Cerebellar nuclear complex (tissue), 1 donor: ENCODE measurements around the gene RAB19.
"Not testable (repeated sequence)": the region's sequence is repeated elsewhere in the genome, so short reads cannot be mapped to it uniquely, and the experiment has no call there.

Experiments used
- DNase-seq, 2 experiments: peaks; one replicate each; lab custom pipeline; 2025; lab: John Stamatoyannopoulos, UW

The RAB19 gene

GRCh38 chr7:140402178-140402835 is 1.6 kb upstream of the RAB19 start:
- no peak for DNase-seq

- DNase-seq: no peak
Measured at GRCh38 chr7:140404565-140405065, 757 bp downstream of the RAB19 start.

GRCh38 chr7:140415361-140415760 is 11.5 kb downstream of the RAB19 start:
- no peak for DNase-seq

GRCh38 chr7:140415816-140416215 is 12.0 kb downstream of the RAB19 start:
- not testable (repeated sequence) for DNase-seq

GRCh38 chr7:140416560-140416959 is 12.7 kb downstream of the RAB19 start:
- no peak for DNase-seq

GRCh38 chr7:140417456-140418155 is 13.7 kb downstream of the RAB19 start:
- DNase-seq: no peak

GRCh38 chr7:140418156-140418472 is 14.3 kb downstream of the RAB19 start:
- DNase-seq: not testable (repeated sequence)

- DNase-seq: no peak
Measured at GRCh38 chr7:140418653-140419052, 14.8 kb downstream of the RAB19 start.

- no peak for DNase-seq
Measured at GRCh38 chr7:140421521-140421920, 17.7 kb downstream of the RAB19 start.

- no peak for DNase-seq
Measured at GRCh38 chr7:140423501-140423900, 19.6 kb downstream of the RAB19 start.

GRCh38 chr7:140425718-140426117 is 21.9 kb downstream of the RAB19 start:
- no peak for DNase-seq

GRCh38 chr7:140426130-140426529 is 22.3 kb downstream of the RAB19 start:
- no peak for DNase-seq

GRCh38 chr7:140433396-140433795 is 29.5 kb downstream of the RAB19 start:
- DNase-seq: no peak

GRCh38 chr7:140435252-140435895 is 31.5 kb downstream of the RAB19 start:
- no peak for DNase-seq

GRCh38 chr7:140439359-140439758 is 35.5 kb downstream of the RAB19 start:
- no peak for DNase-seq

- no peak for DNase-seq
Measured at GRCh38 chr7:140440593-140440992, 36.7 kb downstream of the RAB19 start.

GRCh38 chr7:140441519-140441918 is 37.7 kb downstream of the RAB19 start:
- no peak for DNase-seq

- DNase-seq: no peak
Measured at GRCh38 chr7:140446467-140446866, 42.6 kb downstream of the RAB19 start.

- no peak for DNase-seq
Measured at GRCh38 chr7:140447841-140448240, 44.0 kb downstream of the RAB19 start.

- DNase-seq: no peak
Measured at GRCh38 chr7:140448781-140449480, 45.1 kb downstream of the RAB19 start.

GRCh38 chr7:140451716-140452115 is 47.9 kb downstream of the RAB19 start:
- no peak for DNase-seq

GRCh38 chr7:140453273-140453672 is 49.4 kb downstream of the RAB19 start:
- DNase-seq: no peak
